PC-9 (cell line): ENCODE data around the gene IL17RB. TPM values are rescaled to one million over a fixed set of nuclear protein-coding genes. Genes with fewer than 3 reads are reported as not detected.

ENCODE experiments used
- BruUV-seq: library from RNA; stranded (reverse); fragments of 400-500 nt; replicated peaks from 2 replicates; lab custom pipeline; 2021; lab: Mats Ljungman, UMichigan
- CTCF ChIA-PET: fragments of 300-600 bp; sonication (Branson Sonifier 250); formaldehyde crosslinking; loops from one replicate; lab custom pipeline; 2022; ENCODE audit warnings: antibody characterized with exemption; lab: Charles Lee
- POLR2A ChIA-PET: fragments of 300-600 bp; sonication (Branson Sonifier 250); formaldehyde crosslinking; loops from one replicate; lab custom pipeline; 2022; ENCODE audit warnings: antibody characterized with exemption; ENCODE audit not compliant: unreplicated experiment; lab: Charles Lee
- DNase-seq, 2 experiments: peaks; one replicate each; pipeline versions ENCODE4 v3.0.0 to v3.0.0-alpha.2; 2015 to 2022; ENCODE audit warnings: mixed read lengths in 1 of 2
- H2AFZ ChIP-seq: fragments of 200-600 bp; sonication (generic); 2 replicates; pipeline ENCODE4 v1.8.1; 2017; ENCODE audit warnings: antibody characterized with exemption
- H3F3A ChIP-seq: fragments of 200-600 bp; sonication (generic); 2 replicates; pipeline ENCODE4 v1.8.1; 2017; ENCODE audit warnings: antibody characterized with exemption, mild to moderate bottlenecking, low read depth; ENCODE audit not compliant: insufficient read depth
- H3K27ac ChIP-seq: fragments of 200-600 bp; sonication (generic); 2 replicates; pipeline ENCODE4 v1.6.1; 2016; ENCODE audit warnings: mixed run types
- H3K27me3 ChIP-seq: fragments of 200-600 bp; sonication (generic); 2 replicates; pipeline ENCODE4 v1.6.1; 2016; ENCODE audit warnings: low read depth, mixed run types; ENCODE audit not compliant: insufficient read depth
- H3K36me3 ChIP-seq: fragments of 200-600 bp; sonication (generic); 2 replicates; pipeline ENCODE4 v1.6.1; 2016; ENCODE audit warnings: low read depth, mixed run types
- H3K4me1 ChIP-seq: fragments of 200-600 bp; sonication (generic); replicated peaks from 2 replicates; pipeline ENCODE4 v1.6.1; 2016; ENCODE audit warnings: mixed run types; ENCODE audit not compliant: insufficient read depth
- H3K4me2 ChIP-seq: fragments of 200-600 bp; sonication (generic); 2 replicates; pipeline ENCODE4 v1.6.1; 2017; ENCODE audit warnings: mixed run types
- H3K4me3 ChIP-seq: fragments of 200-600 bp; sonication (generic); 2 replicates; pipeline ENCODE4 v1.6.1; 2016; ENCODE audit warnings: mixed run types
- H3K79me2 ChIP-seq: fragments of 200-600 bp; sonication (generic); 2 replicates; pipeline ENCODE4 v1.6.1; 2017; ENCODE audit warnings: low read depth, mixed run types
- H3K9me2 ChIP-seq: fragments of 200-600 bp; sonication (generic); 2 replicates; pipeline ENCODE4 v1.8.1; 2017; ENCODE audit warnings: mild to moderate bottlenecking; ENCODE audit not compliant: insufficient read depth
- H3K9me3 ChIP-seq: fragments of 200-600 bp; sonication (generic); 2 replicates; pipeline ENCODE4 v1.8.1; 2016; ENCODE audit warnings: low read depth; ENCODE audit not compliant: insufficient read depth
- H4K20me1 ChIP-seq: fragments of 200-600 bp; sonication (generic); 2 replicates; pipeline ENCODE4 v1.8.1; 2017; ENCODE audit not compliant: insufficient read depth
- CTCF ChIP-seq: fragments of 200-600 bp; sonication (generic); conservative IDR thresholded peaks from 2 replicates; pipeline ENCODE4 v1.6.1; 2017; ENCODE audit warnings: mixed run types, antibody characterized with exemption, mild to moderate bottlenecking, moderate library complexity
- EZH2 ChIP-seq: fragments of 200-600 bp; sonication (generic); IDR thresholded peaks from 2 replicates; pipeline ENCODE4 v1.8.0; 2017; ENCODE audit warnings: antibody characterized with exemption, low read depth
- intact Hi-C: fragments of 100-400 bp; cut with micrococcal nuclease; formaldehyde crosslinking; loops from one replicate; pipeline ENCODE4 v1.10.0; 2022; ENCODE audit not compliant: unreplicated experiment
- total RNA-seq: library from RNA; stranded (reverse); gene quantifications from 2 replicates; pipeline ENCODE4 v1.2.3, GENCODE V29; 2021

The IL17RB gene
- total RNA-seq, 1 experiment from 2014 or later, result not detected

GRCh38 chr3:53881691-53882593 is 35.6 kb downstream of the IL17RB start, which contains the start of gene ACTR8:
Gene ACTR8 (minus strand): TSS chr3:53882152. CDS start chr3:53882101, 51 bp downstream.
- peak; percentile 58 to 85 for DNase-seq
- Histone ChIP-seq H3K4me3 (peak within 1 kb of the TSS; percentile 94), H3K4me1 (peaks cover 9% of the 10 kb centered on the region), H3K27me3 (no peaks in the 10 kb centered on the region), H3F3A (no peaks in the 10 kb centered on the region; the same call in 1 of the 2 replicates), H3K79me2 (peaks cover 14% of the 10 kb centered on the region), H4K20me1 (no peaks in the 10 kb centered on the region), H3K4me2 (peak within 1 kb of the TSS; percentile 95), H3K36me3 (peaks cover 16% of the 10 kb centered on the region; the same call in 1 of the 2 replicates), H2AFZ (peak within 1 kb of the TSS; percentile 88), H3K9me2 (no peaks in the 10 kb centered on the region), H3K27ac (no peak within 1 kb of the TSS), H3K9me3 (no peaks in the 10 kb centered on the region)
- ChIA-PET POLR2A (no interaction called here), CTCF (no interaction called here)
- BruUV-seq, result TSS peak; percentile 58
- TF ChIP-seq CTCF, result no peak
- TF ChIP-seq EZH2, result no peak
- intact Hi-C loops, result loop anchor here (1.0 kb wide), 1 partner anchor 9 kb away; the partner anchor contains the start of gene SELENOK

GRCh38 chr3:53883008-53883407 is 36.6 kb downstream of the IL17RB start:
- no peak for TF ChIP-seq CTCF
- TF ChIP-seq EZH2, result no peak
- BruUV-seq, result no TSS peak

GRCh38 chr3:53884623-53885022 is 38.3 kb downstream of the IL17RB start:
- CTCF ChIA-PET, result no interaction called here
- DNase-seq, result no peak

More at GRCh38 chr3:53883008-53883407, 36.6 kb downstream of the IL17RB start:
- ChIA-PET CTCF (no interaction called here), POLR2A (no interaction called here)
- Histone ChIP-seq H3K27ac (no peak overlapping the region), H3K4me3 (no peak overlapping the region), H3K27me3 (no peaks in the 10 kb centered on the region), H4K20me1 (no peaks in the 10 kb centered on the region), H3K4me2 (no peak overlapping the region), H3K9me3 (no peaks in the 10 kb centered on the region), H3K4me1 (peaks cover 9% of the 10 kb centered on the region), H3K9me2 (no peaks in the 10 kb centered on the region), H3K79me2 (peaks cover 14% of the 10 kb centered on the region), H3F3A (no peaks in the 10 kb centered on the region; the same call in 1 of the 2 replicates), H2AFZ (no peak overlapping the region), H3K36me3 (peaks cover 11% of the 10 kb centered on the region; the same call in 1 of the 2 replicates)
- intact Hi-C loops, result no loop called here
- no peak for DNase-seq

More at GRCh38 chr3:53884623-53885022, 38.3 kb downstream of the IL17RB start:
- H3K4me2 ChIP-seq, result no peak overlapping the region
- POLR2A ChIA-PET, result no interaction called here
- H3K79me2 ChIP-seq, result peaks cover 23% of the 10 kb centered on the region
- no peak overlapping the region for H3K27ac ChIP-seq
- peaks cover 8% of the 10 kb centered on the region; the same call in 1 of the 2 replicates for H3K36me3 ChIP-seq
- intact Hi-C loops, result no loop called here
- no peaks in the 10 kb centered on the region for H3K9me3 ChIP-seq
- no peaks in the 10 kb centered on the region; the same call in 1 of the 2 replicates for H4K20me1 ChIP-seq
- BruUV-seq, result no TSS peak
- H3K4me1 ChIP-seq, result peaks cover 9% of the 10 kb centered on the region
- no peaks in the 10 kb centered on the region; the same call in 1 of the 2 replicates for H3F3A ChIP-seq
- TF ChIP-seq CTCF (no peak), EZH2 (no peak)
- no peaks in the 10 kb centered on the region for H3K27me3 ChIP-seq
- no peak overlapping the region for H3K4me3 ChIP-seq
- H2AFZ ChIP-seq, result no peak overlapping the region
- H3K9me2 ChIP-seq, result no peaks in the 10 kb centered on the region
